Nephron progenitor cell (in vitro differentiated cells): Measurements from ENCODE around the gene LRRC7.

Experiments
- DNase-seq: peaks from one replicate; pipeline ENCODE4 v3.0.0; 2021
- H3K27ac Mint-ChIP-seq: 2 replicates; pipeline ENCODE4 v1.8.0; 2021; ENCODE audit warnings: mild to moderate bottlenecking, moderate library complexity, mixed read lengths
- H3K27me3 Mint-ChIP-seq: 2 replicates; pipeline ENCODE4 v1.8.0; 2021; ENCODE audit warnings: mild to moderate bottlenecking, low read depth, mixed read lengths; ENCODE audit not compliant: poor library complexity
- H3K36me3 Mint-ChIP-seq: 2 replicates; pipeline ENCODE4 v1.8.0; 2021; ENCODE audit warnings: low read depth, mixed read lengths
- H3K4me1 Mint-ChIP-seq: 2 replicates; pipeline ENCODE4 v1.8.0; 2021; ENCODE audit warnings: mixed read lengths
- H3K4me3 Mint-ChIP-seq: 2 replicates; pipeline ENCODE4 v1.8.0; 2021; ENCODE audit warnings: mild to moderate bottlenecking, moderate library complexity, mixed read lengths
- H3K9me3 Mint-ChIP-seq: 2 replicates; pipeline ENCODE4 v1.8.0; 2021; ENCODE audit warnings: mild to moderate bottlenecking, moderate library complexity, mixed read lengths
- CTCF ChIP-seq: fragments of 200-600 bp; sonication (generic); IDR thresholded peaks from 2 replicates; pipeline ENCODE4 v1.5.0; 2021; ENCODE audit warnings: antibody characterized with exemption

LRRC7 gene

GRCh38 chr1:69643266-69643665, 75.5 kb downstream of the LRRC7 start:
- Mint-ChIP-seq H3K9me3 (no peaks in the 10 kb centered on the region), H3K4me3 (no peak overlapping the region), H3K27ac (no peak overlapping the region), H3K27me3 (no peaks in the 10 kb centered on the region), H3K4me1 (no peaks in the 10 kb centered on the region), H3K36me3 (no peaks in the 10 kb centered on the region)
- DNase-seq, result no peak
- no peak for TF ChIP-seq CTCF

GRCh38 chr1:69645477-69645876, 77.8 kb downstream of the LRRC7 start:
- no peak for DNase-seq
- no peak for TF ChIP-seq CTCF
- H3K27me3 Mint-ChIP-seq, result no peaks in the 10 kb centered on the region
- H3K4me3 Mint-ChIP-seq, result no peak overlapping the region
- H3K9me3 Mint-ChIP-seq, result no peaks in the 10 kb centered on the region
- H3K4me1 Mint-ChIP-seq, result no peaks in the 10 kb centered on the region
- no peak overlapping the region for H3K27ac Mint-ChIP-seq
- H3K36me3 Mint-ChIP-seq, result no peaks in the 10 kb centered on the region

- no peaks in the 10 kb centered on the region for H3K36me3 Mint-ChIP-seq
- H3K9me3 Mint-ChIP-seq, result no peaks in the 10 kb centered on the region
- no peak overlapping the region for H3K4me3 Mint-ChIP-seq
- H3K4me1 Mint-ChIP-seq, result no peaks in the 10 kb centered on the region
- DNase-seq, result no peak
- TF ChIP-seq CTCF, result no peak
- peaks cover 3% of the 10 kb centered on the region for H3K27me3 Mint-ChIP-seq
- no peak overlapping the region for H3K27ac Mint-ChIP-seq
These were observed 80.8 kb downstream of the LRRC7 start for GRCh38 chr1:69648486-69648885.

- Mint-ChIP-seq H3K27me3 (peaks cover 3% of the 10 kb centered on the region), H3K27ac (no peak overlapping the region), H3K36me3 (no peaks in the 10 kb centered on the region), H3K4me1 (no peaks in the 10 kb centered on the region), H3K4me3 (no peak overlapping the region), H3K9me3 (no peaks in the 10 kb centered on the region)
- no peak for TF ChIP-seq CTCF
- no peak for DNase-seq
These were observed 81.8 kb downstream of the LRRC7 start for GRCh38 chr1:69649383-69649990.

- Mint-ChIP-seq H3K27me3 (peaks cover 3% of the 10 kb centered on the region), H3K27ac (no peak overlapping the region), H3K4me3 (no peak overlapping the region), H3K9me3 (no peaks in the 10 kb centered on the region), H3K36me3 (no peaks in the 10 kb centered on the region), H3K4me1 (no peaks in the 10 kb centered on the region)
- no peak for TF ChIP-seq CTCF
- DNase-seq, result no peak
These were observed 83.1 kb downstream of the LRRC7 start for GRCh38 chr1:69650779-69651178.

GRCh38 chr1:69651656-69652055, 83.9 kb downstream of the LRRC7 start:
- Mint-ChIP-seq H3K9me3 (no peaks in the 10 kb centered on the region), H3K27ac (no peak overlapping the region), H3K4me1 (no peaks in the 10 kb centered on the region), H3K4me3 (no peak overlapping the region), H3K27me3 (peaks cover 3% of the 10 kb centered on the region), H3K36me3 (no peaks in the 10 kb centered on the region)
- no peak for TF ChIP-seq CTCF
- DNase-seq, result no peak
